HG03108 (cell line): Measurements from ENCODE around the gene C10orf105.

Experiments
- ATAC-seq: cut with Tn5 transposase; IDR thresholded peaks from one replicate; pipeline ENCODE4 v1.9.1; 2021; ENCODE audit warnings: moderate library complexity; ENCODE audit not compliant: unreplicated experiment

Gene C10orf105

GRCh38 chr10:71718165-71718698, 1.3 kb downstream of the C10orf105 start:
- no peak for ATAC-seq

GRCh38 chr10:71717551-71717951, 2.0 kb downstream of the C10orf105 start:
- ATAC-seq = no peak

GRCh38 chr10:71717056-71717455, 2.5 kb downstream of the C10orf105 start:
- no peak for ATAC-seq

- no peak for ATAC-seq
These were observed 3.2 kb downstream of the C10orf105 start for GRCh38 chr10:71716426-71716825.

- no peak for ATAC-seq
These were observed 3.7 kb downstream of the C10orf105 start for GRCh38 chr10:71715860-71716259.

GRCh38 chr10:71715026-71715425, 4.6 kb downstream of the C10orf105 start:
- ATAC-seq = no peak

GRCh38 chr10:71714592-71714991, 5.0 kb downstream of the C10orf105 start:
- ATAC-seq = no peak

GRCh38 chr10:71714031-71714410, 5.6 kb downstream of the C10orf105 start:
- ATAC-seq = no peak

- no peak for ATAC-seq
These were observed 6.2 kb downstream of the C10orf105 start for GRCh38 chr10:71713135-71714030.

- no peak for ATAC-seq
These were observed 6.9 kb downstream of the C10orf105 start for GRCh38 chr10:71712572-71713134.

- ATAC-seq = no peak
These were observed 7.4 kb downstream of the C10orf105 start for GRCh38 chr10:71712170-71712569.

- ATAC-seq = no peak
These were observed 8.4 kb downstream of the C10orf105 start for GRCh38 chr10:71711052-71711623.

- ATAC-seq = no peak
These were observed 9.1 kb downstream of the C10orf105 start for GRCh38 chr10:71710519-71710918.

GRCh38 chr10:71708897-71709882, 10.4 kb downstream of the C10orf105 start:
- ATAC-seq = no peak

- no peak for ATAC-seq
These were observed 11.3 kb downstream of the C10orf105 start for GRCh38 chr10:71708301-71708703.

GRCh38 chr10:71707240-71707789, 12.3 kb downstream of the C10orf105 start:
- no peak for ATAC-seq

- ATAC-seq = no peak
These were observed 13.1 kb downstream of the C10orf105 start for GRCh38 chr10:71706216-71707121.

- ATAC-seq = no peak
These were observed 14.0 kb downstream of the C10orf105 start for GRCh38 chr10:71705582-71705981.

- no peak for ATAC-seq
These were observed 14.8 kb downstream of the C10orf105 start for GRCh38 chr10:71704816-71705215.
